ENCODE results near the gene PAX8.
"Not testable (repeated sequence)": the region's sequence is repeated elsewhere in the genome, so short reads cannot be mapped to it uniquely, and the experiment has no call there.

DNA sequence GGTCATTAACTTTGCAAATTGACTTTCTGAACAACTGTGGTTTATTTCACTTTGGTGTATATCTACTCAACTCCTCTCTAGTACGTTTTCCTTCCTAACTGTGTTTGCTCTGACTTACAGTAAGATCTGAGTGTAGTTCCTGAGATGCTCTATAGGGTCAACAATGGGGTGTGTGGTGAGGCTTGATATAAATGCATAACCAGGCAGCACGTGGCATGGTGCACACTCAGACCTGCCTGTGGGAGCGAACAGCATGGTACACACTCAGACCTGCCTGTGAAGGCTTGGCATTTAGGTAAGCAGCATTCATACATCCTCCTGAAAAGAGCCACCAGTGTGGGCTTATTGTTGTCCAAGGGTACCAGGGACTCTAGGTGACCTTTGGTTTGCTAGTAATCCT lies 32.5 kb upstream of the PAX8 start:
- TF ChIP-seq EZH2phosphoT487 (IDR thresholded peaks at IDR 0.05; ENCODE audit: insufficient read depth, low read depth); EZH2 (IDR thresholded peaks at IDR 0.05; ENCODE audit: insufficient read depth, poor library complexity, severe bottlenecking): not testable (repeated sequence)

All from GM23248 (cell line).